Measurements from ENCODE around the gene MRNIP.

MRNIP gene

GRCh38 chr5:179863449-179864085 is 5.0 kb upstream of the MRNIP start:
- H3K27ac ChIP-seq: no peak overlapping the region

GRCh38 chr5:179862891-179863290 is 4.3 kb upstream of the MRNIP start:
- no peak overlapping the region for H3K27ac ChIP-seq
- TF ChIP-seq ZFX (IDR thresholded peaks at IDR 0.05; ENCODE audit: borderline replicate concordance) (no peak), CTCF (IDR thresholded peaks at IDR 0.05) (no peak)

More at GRCh38 chr5:179863449-179864085, 5.0 kb upstream of the MRNIP start:
- TF ChIP-seq CTCF (IDR thresholded peaks at IDR 0.05) (no peak), ZFX (IDR thresholded peaks at IDR 0.05; ENCODE audit: borderline replicate concordance) (no peak)

- TF ChIP-seq ZFX (IDR thresholded peaks at IDR 0.05; ENCODE audit: borderline replicate concordance): no peak
- no peak for TF ChIP-seq CTCF (IDR thresholded peaks at IDR 0.05)
- H3K27ac ChIP-seq: no peak overlapping the region
These were observed 3.7 kb upstream of the MRNIP start for GRCh38 chr5:179862296-179862695.

GRCh38 chr5:179860301-179860700 is 1.7 kb upstream of the MRNIP start:
- TF ChIP-seq CTCF (IDR thresholded peaks at IDR 0.05): no peak
- TF ChIP-seq ZFX (IDR thresholded peaks at IDR 0.05; ENCODE audit: borderline replicate concordance): no peak
- H3K27ac ChIP-seq: no peak overlapping the region

GRCh38 chr5:179858241-179858585 is 404 bp downstream of the MRNIP start:
- peak overlapping the region; percentile 70 for H3K27ac ChIP-seq

GRCh38 chr5:179854356-179854755 is 4.3 kb downstream of the MRNIP start:
- no peak overlapping the region for H3K27ac ChIP-seq
- TF ChIP-seq ZFX (IDR thresholded peaks at IDR 0.05; ENCODE audit: borderline replicate concordance) (no peak), CTCF (IDR thresholded peaks at IDR 0.05) (no peak)

More at GRCh38 chr5:179858241-179858585, 404 bp downstream of the MRNIP start:
- TF ChIP-seq ZFX (IDR thresholded peaks at IDR 0.05; ENCODE audit: borderline replicate concordance): no peak
- no peak for TF ChIP-seq CTCF (IDR thresholded peaks at IDR 0.05)

- H3K27ac ChIP-seq: no peak overlapping the region
- TF ChIP-seq CTCF (IDR thresholded peaks at IDR 0.05) (no peak), ZFX (IDR thresholded peaks at IDR 0.05; ENCODE audit: borderline replicate concordance) (no peak)
These were observed 5.5 kb downstream of the MRNIP start for GRCh38 chr5:179852993-179853547.
